D721Med (cell line): ENCODE results near the gene TEC.
"Not testable (repeated sequence)": the region's sequence is repeated elsewhere in the genome, so short reads cannot be mapped to it uniquely, and the experiment has no call there.

Experiments
- DNase-seq: peaks from one replicate; pipeline ENCODE4 v3.0.0; 2011; ENCODE audit warnings: low spot score; ENCODE audit not compliant: insufficient read length
- FAIRE-seq: peaks from 2 replicates; lab custom pipeline; 2011; peaks lifted over from hg19 to GRCh38; lab: Jason Lieb, UNC
- TF ChIP-seq, protein P1 (sequence below): IDR thresholded peaks from 2 replicates; pipeline ENCODE4 v1.5.1; 2012; ENCODE audit warnings: mild to moderate bottlenecking, control low read depth; ENCODE audit not compliant: insufficient read depth; ENCODE audit errors: missing control alignments

Gene TEC

DNA sequence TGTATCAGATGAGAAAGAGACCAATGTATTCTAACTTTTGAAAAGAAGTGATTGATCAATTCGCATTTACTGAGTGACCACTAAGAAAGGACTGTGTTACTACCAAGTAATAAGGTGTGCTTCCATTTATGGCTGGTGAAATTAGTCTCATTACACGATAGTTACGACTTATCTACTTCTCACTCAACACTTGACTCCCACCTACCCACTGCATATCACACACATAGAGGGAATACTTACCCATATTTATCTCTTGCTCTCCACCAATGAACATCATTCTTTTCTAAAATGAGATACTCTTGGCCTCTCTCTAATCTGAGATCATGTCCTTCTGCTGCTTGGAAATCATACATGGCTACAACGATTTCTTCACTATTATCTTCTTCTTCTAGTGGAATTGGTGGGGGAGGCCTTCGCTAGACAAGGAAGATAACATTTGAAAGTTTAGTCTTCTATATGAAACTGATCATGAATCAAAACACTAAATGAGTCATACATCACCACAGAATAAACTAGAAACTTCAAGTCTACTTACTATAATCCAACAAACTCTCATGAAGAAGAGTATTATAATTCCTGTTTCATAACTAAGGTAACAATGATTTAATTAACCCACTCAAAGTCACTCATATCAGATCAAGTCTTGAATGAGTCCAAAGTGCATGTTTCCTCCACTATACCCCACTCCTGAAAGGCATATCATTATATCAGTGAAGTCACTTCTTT is 101.9 kb downstream of the TEC start:
- FAIRE-seq: no peak
- TF ChIP-seq, protein P1, sequence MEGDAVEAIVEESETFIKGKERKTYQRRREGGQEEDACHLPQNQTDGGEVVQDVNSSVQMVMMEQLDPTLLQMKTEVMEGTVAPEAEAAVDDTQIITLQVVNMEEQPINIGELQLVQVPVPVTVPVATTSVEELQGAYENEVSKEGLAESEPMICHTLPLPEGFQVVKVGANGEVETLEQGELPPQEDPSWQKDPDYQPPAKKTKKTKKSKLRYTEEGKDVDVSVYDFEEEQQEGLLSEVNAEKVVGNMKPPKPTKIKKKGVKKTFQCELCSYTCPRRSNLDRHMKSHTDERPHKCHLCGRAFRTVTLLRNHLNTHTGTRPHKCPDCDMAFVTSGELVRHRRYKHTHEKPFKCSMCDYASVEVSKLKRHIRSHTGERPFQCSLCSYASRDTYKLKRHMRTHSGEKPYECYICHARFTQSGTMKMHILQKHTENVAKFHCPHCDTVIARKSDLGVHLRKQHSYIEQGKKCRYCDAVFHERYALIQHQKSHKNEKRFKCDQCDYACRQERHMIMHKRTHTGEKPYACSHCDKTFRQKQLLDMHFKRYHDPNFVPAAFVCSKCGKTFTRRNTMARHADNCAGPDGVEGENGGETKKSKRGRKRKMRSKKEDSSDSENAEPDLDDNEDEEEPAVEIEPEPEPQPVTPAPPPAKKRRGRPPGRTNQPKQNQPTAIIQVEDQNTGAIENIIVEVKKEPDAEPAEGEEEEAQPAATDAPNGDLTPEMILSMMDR: no peak
- no peak for DNase-seq

- DNase-seq, FAIRE-seq: not testable (repeated sequence)
These were observed 105.1 kb downstream of the TEC start for GRCh38 chr4:48164561-48164960.

- no peak for FAIRE-seq
- DNase-seq: no peak
- TF ChIP-seq, protein P1: no peak
These were observed 105.9 kb downstream of the TEC start for GRCh38 chr4:48163746-48164145.

- DNase-seq (no peak), FAIRE-seq (no peak)
- TF ChIP-seq, protein P1: no peak
These were observed 107.5 kb downstream of the TEC start for GRCh38 chr4:48162162-48162561.

DNA sequence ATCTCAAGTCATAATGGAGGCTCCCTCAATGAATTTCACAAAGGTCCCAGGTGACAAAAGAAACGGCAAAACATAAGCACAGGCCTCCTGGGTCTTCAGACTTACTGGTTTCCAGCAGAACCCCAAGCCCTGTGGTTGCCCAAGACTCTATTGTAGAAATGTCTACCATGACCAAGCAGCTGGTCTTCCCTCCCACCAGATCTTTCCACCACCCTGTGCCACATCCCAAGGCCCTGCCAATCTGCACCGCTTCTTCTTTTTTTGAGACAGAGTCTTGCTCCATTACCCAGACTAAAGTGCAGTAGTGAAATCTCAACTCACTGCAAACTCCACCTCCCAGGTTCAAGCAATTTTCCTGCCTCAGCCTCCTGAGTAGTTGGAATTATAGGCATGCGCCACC is 112.4 kb downstream of the TEC start:
- TF ChIP-seq, protein P1: no peak

DNA sequence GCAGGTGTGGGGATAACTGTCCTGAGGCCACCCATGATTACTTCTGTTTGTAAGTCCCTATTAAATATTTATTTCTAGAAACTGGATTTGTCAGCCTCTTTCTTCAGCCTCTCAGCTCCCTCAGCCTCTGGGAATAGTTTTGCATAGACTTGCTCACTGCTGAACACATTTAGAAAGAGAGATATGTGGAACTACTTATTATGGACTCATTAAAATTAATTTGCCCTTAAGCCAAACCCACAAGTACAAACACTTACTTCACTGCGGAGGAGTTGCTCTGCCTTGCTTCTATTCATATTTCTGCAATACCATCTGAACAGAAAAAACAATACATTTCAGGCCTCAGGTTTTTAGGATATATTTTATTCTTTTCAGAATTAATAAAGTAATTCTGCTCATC is 113.2 kb downstream of the TEC start:
- TF ChIP-seq, protein P1: no peak
- FAIRE-seq (no peak), DNase-seq (no peak)

More for the DNA sequence above, 112.4 kb downstream of the TEC start:
- DNase-seq (no peak), FAIRE-seq (no peak)

DNA sequence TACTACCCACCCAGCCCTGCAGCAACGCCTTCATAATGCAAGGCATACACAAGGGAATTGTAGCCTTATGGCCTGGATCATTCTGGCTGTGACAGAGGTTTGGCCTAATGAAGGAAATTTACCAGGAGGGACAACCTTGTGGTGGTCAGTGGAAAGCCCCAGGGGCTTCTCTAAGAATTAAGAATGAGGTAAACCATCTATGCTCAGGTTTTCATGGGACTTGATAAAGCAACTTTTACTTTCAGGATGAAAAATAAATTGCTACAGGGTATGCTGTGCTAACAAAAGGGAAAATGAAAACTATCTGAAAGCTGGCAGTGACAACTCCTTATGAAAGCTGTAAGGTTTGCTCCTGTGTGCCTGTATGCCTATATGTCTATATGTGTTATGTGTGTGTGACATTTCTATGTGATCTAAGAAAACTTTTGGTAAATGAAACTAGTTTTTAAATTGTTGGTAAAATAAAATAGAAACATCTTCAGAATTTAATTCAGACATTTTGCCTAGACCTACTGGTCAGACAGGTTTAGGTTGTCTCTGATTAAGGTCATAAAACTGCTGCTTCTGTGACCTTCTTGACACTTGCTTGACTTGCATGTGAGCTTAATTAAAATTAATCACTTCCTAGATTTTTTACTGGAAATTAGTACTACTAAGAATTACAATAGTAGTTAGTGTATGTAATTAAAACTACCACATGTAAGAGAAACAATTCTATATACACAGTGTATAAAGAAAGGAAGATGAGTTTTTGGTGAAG is 115.7 kb downstream of the TEC start:
- TF ChIP-seq, protein P1: no peak
- no peak for FAIRE-seq
- no peak for DNase-seq
